Pancreas (tissue), 10 donors: ENCODE data around the gene MKNK1. TPM values are rescaled to one million over a fixed set of nuclear protein-coding genes. Genes with fewer than 3 reads are reported as not detected.

Source experiments
- ATAC-seq, 4 donors: fragments of 200-7000 bp; cut with Tn5 transposase; one replicate each; pipeline versions ENCODE4 v1.8.0 to v1.9.1; 2020; ENCODE audit warnings: mild to moderate bottlenecking in 4 of 4, moderate library complexity in 4 of 4
- DNase-seq, 6 donors: peaks; one replicate each; pipeline ENCODE4 v3.0.0-alpha.2; 2020
- FAIRE-seq: peaks from 2 replicates; lab custom pipeline; 2012; peaks lifted over from hg19 to GRCh38; lab: Jason Lieb, UNC
- H3K27ac ChIP-seq, 4 donors: fragments of 200-600 bp; sonication (generic); 1 replicate in 3 of 4; 2 replicates in 1 of 4; pipeline versions ENCODE4 v1.5.0 to v1.8.0; 2020
- H3K27me3 ChIP-seq, 4 donors: fragments of 200-600 bp; one replicate each; pipeline ENCODE4 v1.8.0; 2021
- H3K36me3 ChIP-seq, 3 donors: fragments of 200-600 bp; sonication (generic) in 1 of 3; one replicate each; pipeline versions ENCODE4 v1.5.0 to v1.8.0; 2020 to 2021
- H3K4me1 ChIP-seq, 3 donors: fragments of 200-600 bp; one replicate each; pipeline ENCODE4 v1.8.0; 2021
- H3K4me3 ChIP-seq, 4 donors: fragments of 200-600 bp; sonication (generic) in 2 of 4; one replicate each; pipeline versions ENCODE4 v1.5.0 to v1.8.0; 2020 to 2021
- H3K9me3 ChIP-seq, 4 donors: fragments of 200-600 bp; one replicate each; pipeline ENCODE4 v1.8.0; 2021
- CTCF ChIP-seq, 4 donors: fragments of 200-600 bp; sonication (generic) in 3 of 4; IDR thresholded peaks; one replicate each; pipeline versions ENCODE4 v1.5.0 to v1.8.0; 2021; ENCODE audit warnings: antibody characterized with exemption in 4 of 4
- WGBS, 2 donors: extraction: QIAGEN DNeasy Blood & Tissue Kit; methylation state at CpG; one replicate each; pipeline ENCODE4 v1.1.7; 2013; 5-methylcytosine and 5-hydroxymethylcytosine counted together
- intact Hi-C, 3 donors: fragments of 100-400 bp; cut with DNase I; formaldehyde crosslinking; loops; one replicate each; pipeline versions ENCODE4 v1.11.1 to v1.14.2; 2022
- polyA plus RNA-seq, 2 donors: library from polyadenylated mRNA; stranded (reverse); fragments of 200-250 nt; gene quantifications; one replicate each; pipeline ENCODE4 v1.2.3, GENCODE V29; 2013
- total RNA-seq, 6 donors: library from RNA; stranded (reverse); fragmentation: NEBNext Ultra II Directional in 4 of 6; extraction: Animal tissue kit (Norgen Biotek cat#: 25700) in 4 of 6; gene quantifications; one replicate each; pipeline versions ENCODE4 v1.2.1 to v1.2.4, GENCODE V29; 2021 to 2023
- donor health status: healthy with polysubstance abuse.
- donor health status: DM: no; HTN: no; CAD: no; lungs with moderate emphysema.
- donor health status: DM: no; HTN: no; CAD: no.
- donor health status: control.
- donor health status: control.
- donor health status: Bipolar disorder and iron deficiency.
- donor health status: DM: yes; HTN: yes; CAD: no.
- donor health status: DM: no; HTN: no; CAD: no.
- donor health status: DM: no; HTN: no; CAD: no.
- donor health status: DM: yes; HTN: yes; CAD: no.

MKNK1 gene
- total and polyA plus RNA-seq, 8 donors = 44.9 to 172 (median 103) TPM

GRCh38 chr1:46649764-46650163 is 45.7 kb upstream of the MKNK1 start:
- H3K36me3 ChIP-seq = peaks cover 0 to 16% (median 0%) of the 10 kb centered on the region in 3 donors
- intact Hi-C loops = no loop called here
- FAIRE-seq (no peak), ATAC-seq (no peak), DNase-seq (no peak)
- WGBS, 2 donors = 98 to 100% methylated on average over 2 of the region's 2 CpGs
- H3K9me3 ChIP-seq = no peaks in the 10 kb centered on the region
- H3K27me3 ChIP-seq = no peaks in the 10 kb centered on the region
- H3K4me1 ChIP-seq = peaks cover 0 to 4% (median 0%) of the 10 kb centered on the region in 3 donors
- no peak overlapping the region for H3K27ac ChIP-seq
- no peak for TF ChIP-seq CTCF (IDR thresholded peaks at IDR 0.05)
- no peak overlapping the region for H3K4me3 ChIP-seq

GRCh38 chr1:46647611-46648010 is 43.5 kb upstream of the MKNK1 start:
- peaks cover 0 to 14% (median 0%) of the 10 kb centered on the region in 3 donors for H3K36me3 ChIP-seq
- no peak for FAIRE-seq

GRCh38 chr1:46646844-46647243 is 42.8 kb upstream of the MKNK1 start:
- H3K9me3 ChIP-seq = no peaks in the 10 kb centered on the region
- no peak overlapping the region for H3K27ac ChIP-seq
- DNase-seq (no peak), ATAC-seq (no peak), FAIRE-seq (no peak)
- H3K4me1 ChIP-seq = peaks cover 0 to 17% (median 8%) of the 10 kb centered on the region in 3 donors
- no peak for TF ChIP-seq CTCF (IDR thresholded peaks at IDR 0.05)
- H3K36me3 ChIP-seq = peaks cover 0 to 10% (median 0%) of the 10 kb centered on the region in 3 donors
- no peaks in the 10 kb centered on the region for H3K27me3 ChIP-seq
- H3K4me3 ChIP-seq = no peak overlapping the region
- 94 to 96% methylated on average over 2 of the region's 2 CpGs for WGBS, 2 donors
- intact Hi-C loops = no loop called here

More at GRCh38 chr1:46647611-46648010, 43.5 kb upstream of the MKNK1 start:
- ATAC-seq (no peak), DNase-seq (no peak)
- no peak for TF ChIP-seq CTCF (IDR thresholded peaks at IDR 0.05)
- H3K27ac ChIP-seq = no peak overlapping the region
- 96 to 97% methylated on average over 3 of the region's 3 CpGs for WGBS, 2 donors
- H3K27me3 ChIP-seq = no peaks in the 10 kb centered on the region
- H3K4me3 ChIP-seq = no peak overlapping the region
- no peaks in the 10 kb centered on the region for H3K9me3 ChIP-seq
- peaks cover 0 to 17% (median 8%) of the 10 kb centered on the region in 3 donors for H3K4me1 ChIP-seq
- intact Hi-C loops = no loop called here

GRCh38 chr1:46646331-46646730 is 42.3 kb upstream of the MKNK1 start:
- H3K27me3 ChIP-seq = no peaks in the 10 kb centered on the region
- no peak for ATAC-seq

More at GRCh38 chr1:46646331-46646730, 42.3 kb upstream of the MKNK1 start:
- FAIRE-seq = no peak
- no peak overlapping the region for H3K4me3 ChIP-seq
- no peaks in the 10 kb centered on the region for H3K9me3 ChIP-seq
- TF ChIP-seq CTCF (IDR thresholded peaks at IDR 0.05) = no peak
- intact Hi-C loops = no loop called here
- no peak for DNase-seq
- H3K36me3 ChIP-seq = peaks cover 0 to 10% (median 0%) of the 10 kb centered on the region in 3 donors
- no peak overlapping the region for H3K27ac ChIP-seq
- WGBS, 2 donors = 77 to 89% methylated on average over 1 of the region's 1 CpG
- H3K4me1 ChIP-seq = peaks cover 0 to 17% (median 8%) of the 10 kb centered on the region in 3 donors
